ENCODE measurements around the gene XIRP1.

The XIRP1 gene

DNA sequence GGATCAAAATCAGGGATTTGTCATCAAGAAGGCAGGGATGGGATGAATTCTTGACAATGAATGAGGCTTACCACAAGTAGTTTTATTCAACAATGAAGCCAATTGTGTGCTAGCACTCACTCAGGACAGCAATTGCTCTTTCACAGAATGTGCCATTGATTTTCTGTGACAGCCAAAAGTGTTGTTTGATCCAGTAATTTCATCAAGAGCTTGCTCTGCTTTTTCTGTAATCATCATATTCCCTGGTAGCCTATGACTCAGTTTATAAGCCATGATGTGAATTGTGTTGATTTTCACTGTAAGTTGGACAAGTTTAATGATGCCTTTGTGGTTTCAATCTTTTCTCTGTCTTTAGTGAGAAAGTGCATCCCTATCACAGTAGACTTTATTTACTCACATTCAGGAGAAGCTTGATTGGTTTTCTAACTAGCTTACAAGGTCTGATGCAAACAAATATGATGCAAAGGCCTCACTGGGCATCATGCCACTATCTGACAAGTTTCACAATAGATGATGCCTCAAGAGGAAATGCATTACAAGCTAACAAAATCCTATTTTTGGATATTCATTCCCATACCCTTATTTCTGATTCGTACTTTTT lies 25.4 kb downstream of the XIRP1 start:
- TF ChIP-seq, protein P1, sequence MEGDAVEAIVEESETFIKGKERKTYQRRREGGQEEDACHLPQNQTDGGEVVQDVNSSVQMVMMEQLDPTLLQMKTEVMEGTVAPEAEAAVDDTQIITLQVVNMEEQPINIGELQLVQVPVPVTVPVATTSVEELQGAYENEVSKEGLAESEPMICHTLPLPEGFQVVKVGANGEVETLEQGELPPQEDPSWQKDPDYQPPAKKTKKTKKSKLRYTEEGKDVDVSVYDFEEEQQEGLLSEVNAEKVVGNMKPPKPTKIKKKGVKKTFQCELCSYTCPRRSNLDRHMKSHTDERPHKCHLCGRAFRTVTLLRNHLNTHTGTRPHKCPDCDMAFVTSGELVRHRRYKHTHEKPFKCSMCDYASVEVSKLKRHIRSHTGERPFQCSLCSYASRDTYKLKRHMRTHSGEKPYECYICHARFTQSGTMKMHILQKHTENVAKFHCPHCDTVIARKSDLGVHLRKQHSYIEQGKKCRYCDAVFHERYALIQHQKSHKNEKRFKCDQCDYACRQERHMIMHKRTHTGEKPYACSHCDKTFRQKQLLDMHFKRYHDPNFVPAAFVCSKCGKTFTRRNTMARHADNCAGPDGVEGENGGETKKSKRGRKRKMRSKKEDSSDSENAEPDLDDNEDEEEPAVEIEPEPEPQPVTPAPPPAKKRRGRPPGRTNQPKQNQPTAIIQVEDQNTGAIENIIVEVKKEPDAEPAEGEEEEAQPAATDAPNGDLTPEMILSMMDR (conservative IDR thresholded peaks at IDR 0.05): no peak
- TF ChIP-seq ZFX (IDR thresholded peaks at IDR 0.05): no peak
- no peak overlapping the region for H3K27ac ChIP-seq

DNA sequence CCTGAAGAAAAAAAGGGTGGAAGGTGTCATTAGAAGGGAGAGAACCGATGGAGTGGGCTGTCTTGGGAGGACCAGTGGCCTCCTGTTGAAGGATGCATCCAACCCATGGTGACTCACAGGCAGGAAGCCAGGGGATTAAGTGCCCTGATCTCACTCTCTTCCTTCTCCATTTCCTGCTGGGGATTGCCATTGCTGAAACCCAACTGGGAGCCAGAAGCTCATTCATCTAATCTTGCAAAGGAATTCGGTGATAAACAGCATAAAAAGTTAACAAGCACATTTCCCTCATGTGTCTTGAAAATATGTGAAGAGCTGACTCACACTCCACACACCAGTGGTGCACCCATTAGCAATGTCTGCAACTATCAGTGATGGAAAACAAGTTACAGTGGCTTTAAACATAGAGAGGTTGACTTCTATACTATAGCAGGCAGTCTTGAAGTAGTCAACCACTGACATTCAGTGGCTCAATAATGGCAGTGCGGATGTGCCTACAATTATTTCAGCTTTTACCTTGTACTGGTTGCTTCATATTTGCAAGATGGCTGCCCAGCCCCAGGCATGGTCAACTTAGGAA lies 26.2 kb downstream of the XIRP1 start:
- H3K27ac ChIP-seq: no peak overlapping the region
- TF ChIP-seq ZFX (IDR thresholded peaks at IDR 0.05): no peak
- TF ChIP-seq, protein P1 (conservative IDR thresholded peaks at IDR 0.05): no peak

DNA sequence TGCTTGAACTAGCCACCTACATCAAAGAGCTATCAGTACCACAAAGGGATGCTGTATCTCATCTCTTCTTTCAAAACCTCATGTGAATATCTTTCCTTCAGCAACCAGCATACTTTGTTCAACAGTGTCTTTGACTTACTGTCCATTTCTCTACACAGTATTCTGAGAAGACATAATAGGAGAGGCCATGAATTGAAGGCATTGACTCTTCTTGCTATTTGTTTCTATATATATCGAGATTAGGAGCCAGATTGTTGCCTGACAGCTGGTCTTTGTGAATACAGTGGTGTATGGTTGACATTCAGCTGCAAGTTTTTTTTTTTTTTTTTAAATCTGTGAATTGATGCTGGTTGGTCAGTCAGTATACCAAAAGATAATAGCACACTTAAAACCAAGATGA lies 26.9 kb downstream of the XIRP1 start:
- no peak overlapping the region for H3K27ac ChIP-seq
- TF ChIP-seq, protein P1 (conservative IDR thresholded peaks at IDR 0.05): no peak
- TF ChIP-seq ZFX (IDR thresholded peaks at IDR 0.05): no peak

DNA sequence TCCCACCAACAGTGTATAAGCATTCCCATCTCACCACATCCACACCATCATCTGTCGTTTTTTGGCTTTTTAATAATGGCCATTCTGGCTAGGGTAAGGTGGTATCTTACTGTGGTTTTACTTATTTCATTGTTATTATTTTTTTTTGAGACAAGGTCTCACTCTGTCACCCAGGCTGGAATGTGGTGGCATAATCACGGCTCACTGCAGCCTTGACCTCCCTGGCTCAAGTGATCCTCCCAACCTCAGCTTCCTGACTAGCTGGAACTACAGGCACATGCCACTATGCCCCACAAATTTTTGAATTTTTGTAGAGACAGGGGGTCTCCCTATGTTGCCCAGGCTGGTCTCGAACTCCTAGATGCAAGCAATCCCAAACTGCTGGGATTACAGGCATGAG lies 28.0 kb downstream of the XIRP1 start:
- TF ChIP-seq, protein P1 (conservative IDR thresholded peaks at IDR 0.05): no peak
- TF ChIP-seq ZFX (IDR thresholded peaks at IDR 0.05): no peak
- H3K27ac ChIP-seq: no peak overlapping the region

DNA sequence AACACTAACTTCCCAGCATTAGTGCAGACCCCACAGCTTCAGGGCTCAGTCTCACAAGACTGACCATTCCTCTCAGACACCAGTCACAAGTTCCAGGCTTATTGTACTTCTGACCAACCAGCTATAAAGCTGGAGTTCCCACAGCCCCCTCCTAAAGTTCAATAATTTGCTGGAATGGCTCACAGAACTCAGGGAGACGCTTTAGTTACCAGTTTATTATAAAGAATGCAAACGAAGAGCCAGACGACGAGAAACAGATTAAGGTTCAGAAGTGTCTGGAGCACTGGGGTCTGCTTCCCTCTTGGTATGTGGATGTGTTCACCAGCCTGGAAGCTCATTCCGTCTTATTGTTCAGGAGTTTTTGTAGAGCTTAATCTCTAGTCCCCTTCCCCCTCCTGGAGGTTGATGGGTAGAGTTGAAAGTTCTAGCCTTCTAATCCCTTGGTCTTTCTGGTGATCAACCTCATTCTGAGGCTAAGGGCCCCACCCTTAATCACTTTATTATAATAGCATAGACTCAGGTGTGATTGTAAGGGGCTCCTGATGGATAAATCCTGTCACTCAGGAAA lies 34.2 kb downstream of the XIRP1 start:
- no peak overlapping the region for H3K27ac ChIP-seq
- no peak for TF ChIP-seq ZFX (IDR thresholded peaks at IDR 0.05)
- TF ChIP-seq, protein P1 (conservative IDR thresholded peaks at IDR 0.05): no peak

DNA sequence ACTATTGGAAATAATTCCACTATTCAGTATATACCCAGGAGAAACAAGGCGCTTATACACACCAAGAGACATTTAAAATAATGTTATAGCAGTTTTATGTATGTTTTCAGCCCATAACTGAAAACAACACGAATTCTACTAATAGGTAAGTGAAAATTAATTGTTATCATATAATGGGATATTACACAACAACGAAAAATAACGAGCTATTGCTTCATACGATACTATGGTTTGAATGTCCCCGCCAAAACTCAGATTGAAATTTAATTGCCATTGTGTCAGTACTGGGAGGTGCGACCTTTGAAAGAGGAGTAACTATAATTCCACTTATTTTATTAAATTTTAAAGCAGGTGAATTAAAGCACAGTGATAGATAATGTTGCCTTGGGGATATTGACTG lies 35.0 kb downstream of the XIRP1 start:
- no peak overlapping the region for H3K27ac ChIP-seq
- TF ChIP-seq ZFX (IDR thresholded peaks at IDR 0.05): no peak
- TF ChIP-seq, protein P1 (conservative IDR thresholded peaks at IDR 0.05): no peak

DNA sequence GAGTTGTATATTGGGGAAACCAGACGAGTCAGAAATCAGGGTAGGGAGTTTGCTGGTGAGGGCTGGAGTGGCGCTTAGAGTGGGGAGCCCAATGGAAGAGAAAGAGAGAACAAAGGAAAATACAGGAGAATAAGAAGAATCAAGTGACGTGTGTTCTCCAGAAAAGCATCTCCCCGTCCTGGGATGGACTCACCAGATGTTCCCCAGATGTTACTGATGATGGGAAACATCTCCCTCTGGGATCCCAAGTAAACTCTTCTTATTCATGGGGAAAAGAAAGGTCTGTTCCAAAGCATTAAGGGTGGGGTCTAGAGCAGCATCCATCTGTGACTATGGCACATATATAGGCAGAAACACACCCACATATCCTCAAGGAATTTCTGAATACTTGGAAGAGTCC lies 36.0 kb downstream of the XIRP1 start:
- no peak overlapping the region for H3K27ac ChIP-seq
- no peak for TF ChIP-seq ZFX (IDR thresholded peaks at IDR 0.05)
- TF ChIP-seq, protein P1 (conservative IDR thresholded peaks at IDR 0.05): no peak
